ENCODE results near the gene PRUNE2.
"Not testable (repeated sequence)": the region's sequence is repeated elsewhere in the genome, so short reads cannot be mapped to it uniquely, and the experiment has no call there.

The PRUNE2 gene

DNA sequence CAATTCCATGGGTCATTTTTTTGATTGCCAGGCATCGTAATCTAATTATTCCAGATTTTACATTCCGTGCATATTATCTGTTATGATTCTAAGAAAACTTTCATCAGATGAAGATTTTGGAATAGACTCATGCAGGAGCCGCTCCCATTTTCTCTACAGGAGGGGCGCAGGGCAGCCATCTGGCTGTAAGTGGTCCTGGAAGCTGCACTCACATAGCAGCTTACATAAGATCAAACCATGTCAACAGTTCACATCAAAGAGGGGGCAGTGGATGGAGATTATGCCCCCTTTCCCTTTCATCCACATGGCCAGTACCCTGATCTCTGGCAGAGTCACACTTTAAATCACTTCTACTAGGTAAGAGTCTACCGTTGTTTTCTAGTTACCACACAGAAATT is 214.9 kb downstream of the PRUNE2 start:
- DNase-seq, result no peak

GRCh38 chr9:76690246-76690972 is 215.5 kb downstream of the PRUNE2 start:
- DNase-seq, result no peak

DNA sequence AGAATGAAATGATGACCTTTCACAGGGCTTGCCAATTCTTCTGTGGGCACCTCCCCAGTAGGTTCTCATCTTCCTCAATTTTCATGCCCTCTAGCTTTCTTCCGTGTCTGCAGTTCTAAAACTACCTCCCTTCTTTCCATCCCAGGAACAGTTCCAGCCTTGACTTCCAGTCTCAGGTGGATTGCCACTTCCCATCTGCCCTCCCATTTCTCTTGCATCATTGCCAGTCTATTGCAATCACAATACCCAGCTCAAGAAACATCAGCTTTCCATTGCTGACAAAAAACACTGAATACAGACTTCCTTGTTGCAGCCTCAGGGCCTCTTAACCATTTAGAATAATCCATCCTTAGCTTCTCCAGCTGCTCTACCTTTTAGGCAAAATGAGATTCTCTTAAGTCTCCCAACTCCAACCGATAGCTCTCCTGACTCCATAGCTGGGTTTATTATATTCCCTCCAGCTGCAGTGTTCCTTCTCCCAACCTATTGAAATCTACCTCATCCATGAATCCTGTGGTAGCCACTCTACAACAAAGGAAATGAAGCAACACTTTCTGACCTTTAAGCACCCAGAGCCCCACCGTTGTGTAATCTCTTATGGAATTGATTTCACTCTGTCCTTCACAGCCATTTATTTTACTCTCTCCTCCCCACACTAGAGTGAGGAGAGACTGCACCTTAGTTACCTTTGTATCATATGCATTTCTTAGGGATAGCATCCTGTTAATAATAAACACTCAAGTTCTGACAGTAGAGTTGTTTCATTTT is 217.3 kb downstream of the PRUNE2 start:
- DNase-seq, result no peak

DNA sequence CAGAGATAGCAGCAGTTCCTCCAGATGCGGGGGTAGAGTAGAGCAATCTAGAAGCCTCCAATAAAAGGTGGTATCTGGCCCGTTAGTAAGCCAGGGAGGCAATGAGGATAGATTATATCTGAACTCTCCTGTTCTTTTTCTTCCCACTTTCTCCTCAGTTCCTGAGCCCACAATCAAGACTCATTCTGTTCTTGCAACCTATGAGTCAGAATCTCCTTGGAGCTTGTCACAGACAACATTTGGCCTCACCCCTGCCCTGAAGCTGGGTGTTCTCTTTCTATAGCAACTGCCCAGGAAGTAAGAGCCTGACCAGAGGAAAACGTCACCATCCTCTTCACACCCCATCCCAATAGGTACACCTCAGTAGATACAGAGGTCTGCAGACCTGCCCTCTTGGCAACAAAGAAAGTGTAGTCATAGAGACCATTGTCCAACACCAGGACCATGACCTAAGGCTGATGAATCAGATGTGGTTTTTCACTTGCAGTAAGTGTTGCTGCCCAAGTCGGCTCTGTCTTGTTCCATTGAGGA is 218.0 kb downstream of the PRUNE2 start:
- DNase-seq, result no peak

DNA sequence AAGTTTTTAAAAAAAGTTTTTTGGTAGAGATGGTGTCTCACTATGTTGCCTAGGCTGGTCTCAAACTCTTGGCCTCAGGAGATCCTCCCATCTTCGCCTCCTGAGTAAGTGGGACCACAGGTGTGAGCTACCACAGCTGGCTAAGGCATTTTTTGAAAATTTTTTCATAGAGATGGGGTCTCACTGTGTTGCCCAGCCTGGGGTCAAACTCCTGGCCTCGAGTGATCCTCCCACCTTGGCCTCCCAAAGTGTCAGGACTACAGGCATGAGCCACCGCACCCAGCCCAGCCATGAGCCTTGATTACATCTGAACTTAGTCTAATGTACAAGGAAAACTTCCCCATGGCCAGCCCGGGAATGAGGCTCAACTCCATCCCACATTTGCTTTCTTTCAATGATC is 219.2 kb downstream of the PRUNE2 start:
- DNase-seq, result no peak

- DNase-seq, result no peak
These were observed 221.7 kb downstream of the PRUNE2 start for GRCh38 chr9:76684213-76684612.

- DNase-seq, result no peak
These were observed 224.4 kb downstream of the PRUNE2 start for GRCh38 chr9:76681556-76681955.

GRCh38 chr9:76680716-76681425 is 225.0 kb downstream of the PRUNE2 start:
- DNase-seq, result no peak

GRCh38 chr9:76677481-76678055 is 228.3 kb downstream of the PRUNE2 start:
- no peak for DNase-seq

GRCh38 chr9:76676857-76677256 is 229.1 kb downstream of the PRUNE2 start:
- no peak for DNase-seq

GRCh38 chr9:76667521-76667957 is 238.4 kb downstream of the PRUNE2 start:
- no peak for DNase-seq

DNA sequence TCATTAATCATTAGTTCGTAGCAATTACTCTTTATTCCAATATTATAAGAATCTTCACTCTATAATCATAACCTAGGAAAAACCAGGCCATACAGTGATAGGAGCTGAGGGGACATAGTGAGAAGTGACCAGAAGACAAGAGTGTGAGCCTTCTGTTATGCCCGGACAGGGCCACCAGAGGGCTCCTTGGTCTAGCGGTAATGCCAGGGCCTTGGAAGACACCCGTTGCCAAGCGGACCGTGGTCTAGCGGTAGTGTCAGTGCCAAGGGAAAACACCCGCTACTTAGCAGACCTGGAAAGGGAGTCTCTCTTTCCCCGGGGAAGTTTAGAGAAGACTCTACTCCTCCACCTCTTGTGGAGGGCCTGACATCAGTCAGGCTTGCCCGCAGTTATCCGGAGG is 239.9 kb downstream of the PRUNE2 start:
- DNase-seq, result not testable (repeated sequence)

- no peak for DNase-seq
These were observed 240.5 kb downstream of the PRUNE2 start for GRCh38 chr9:76665458-76665857.

DNA sequence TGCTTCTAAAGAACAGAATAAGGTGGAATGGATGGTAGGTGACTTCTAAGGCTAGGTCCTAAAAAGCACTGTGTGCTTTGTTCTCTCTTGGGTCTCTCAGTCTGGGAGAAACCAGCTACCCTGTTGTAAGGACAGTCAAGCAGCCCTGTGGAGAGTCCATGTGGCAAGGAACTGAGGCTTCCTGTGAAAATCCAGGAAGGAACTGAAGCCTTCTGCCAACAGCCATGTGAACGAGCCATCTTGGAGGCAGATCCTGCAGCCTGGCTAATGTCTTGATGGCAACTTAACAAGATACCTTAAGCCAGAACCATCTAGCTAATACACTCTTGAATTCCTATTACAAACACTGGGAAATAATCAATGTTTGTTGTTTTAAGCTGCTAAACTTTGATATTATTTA is 241.8 kb downstream of the PRUNE2 start:
- DNase-seq, result no peak

DNA sequence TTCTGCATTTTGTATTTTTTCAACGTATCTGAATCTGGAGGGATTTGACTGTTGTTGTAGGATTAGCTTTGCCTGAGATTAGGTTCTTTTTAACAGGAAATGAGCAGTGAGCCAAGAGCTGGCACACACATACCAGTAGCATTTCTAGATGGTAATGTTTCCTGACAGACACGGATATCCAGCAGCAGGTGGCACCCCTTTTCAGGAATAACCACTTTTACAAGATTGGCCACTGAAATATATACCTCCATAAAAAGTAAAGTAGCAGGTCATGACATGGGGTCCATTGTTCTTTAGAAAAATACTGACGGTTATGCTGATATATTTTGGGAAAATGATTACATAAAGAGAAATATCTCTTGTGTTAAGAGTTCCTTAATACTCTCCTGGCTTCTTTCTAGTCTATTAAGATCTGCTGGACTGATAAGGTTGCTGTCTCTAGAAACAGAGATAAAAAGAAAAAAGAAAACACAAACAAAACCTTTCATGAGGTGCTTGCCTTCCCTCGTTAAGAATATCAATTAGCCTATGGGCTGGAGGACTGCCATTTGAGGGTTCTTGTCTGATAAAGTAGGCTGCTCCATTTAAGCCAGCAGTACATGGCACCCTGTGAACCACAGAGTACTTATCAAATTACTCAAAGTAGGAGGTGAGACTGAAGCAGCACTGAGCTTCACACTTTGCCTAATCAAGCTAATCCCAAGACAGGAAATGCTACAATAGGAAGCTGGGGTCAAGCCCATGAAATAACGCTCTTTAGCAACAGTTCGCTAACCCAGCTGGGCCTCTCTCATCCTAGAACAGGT is 243.2 kb downstream of the PRUNE2 start:
- DNase-seq, result no peak

DNA sequence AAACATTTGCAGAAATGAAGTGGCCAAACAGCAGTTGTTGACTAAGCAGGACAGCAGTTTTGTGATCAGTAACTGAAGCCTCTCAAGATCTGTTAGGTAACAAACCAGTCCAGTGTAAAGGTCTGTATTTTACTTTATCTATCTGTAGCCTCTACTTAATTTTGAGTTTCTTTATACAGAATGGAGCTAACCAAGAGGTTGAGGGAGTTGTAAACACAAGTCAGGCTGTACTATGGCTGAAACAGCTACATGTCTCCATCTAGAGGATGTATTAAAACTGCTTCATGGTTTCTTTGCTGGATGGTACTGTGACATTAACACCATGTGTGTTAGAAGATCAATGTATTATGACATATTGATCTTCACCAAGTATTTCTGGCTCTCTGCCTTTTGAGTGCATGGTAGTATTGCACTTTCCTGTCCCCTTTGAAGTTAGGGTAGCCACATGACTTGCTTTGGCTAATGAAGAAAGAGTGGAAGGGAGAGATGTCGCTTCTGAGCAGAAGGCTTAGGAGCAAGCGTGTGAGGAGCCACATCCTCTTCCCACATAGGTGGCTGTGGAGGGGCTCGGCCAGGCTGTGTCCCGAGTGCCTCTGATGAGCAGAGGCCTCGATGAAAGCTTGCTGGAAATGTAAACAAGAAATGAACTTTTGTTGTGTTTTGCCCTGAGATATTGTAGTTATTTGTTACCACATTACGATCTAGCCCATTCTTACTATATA is 247.2 kb downstream of the PRUNE2 start:
- no peak for DNase-seq

GRCh38 chr9:76657265-76657664 is 248.6 kb downstream of the PRUNE2 start:
- DNase-seq, result no peak

DNA sequence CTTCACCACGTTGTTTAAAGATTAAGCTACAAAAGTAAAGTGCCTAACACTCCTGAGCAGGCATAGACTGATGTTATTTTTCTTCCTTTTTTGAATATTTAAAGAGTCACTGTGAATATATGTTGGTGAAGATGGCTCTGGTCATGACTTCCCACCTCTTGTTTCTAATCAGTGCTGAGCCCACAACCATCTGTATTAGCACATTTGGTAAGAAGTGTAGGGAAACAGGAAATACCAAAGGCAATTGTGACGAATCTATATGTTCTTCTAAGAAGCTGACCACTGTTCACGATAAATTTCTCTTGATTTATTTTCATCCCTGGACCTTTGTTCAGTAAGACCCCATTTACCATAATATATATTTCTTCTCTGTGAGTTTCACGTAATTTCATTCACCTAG is 249.9 kb downstream of the PRUNE2 start:
- DNase-seq, result no peak

- no peak for DNase-seq
These were observed 250.8 kb downstream of the PRUNE2 start for GRCh38 chr9:76655121-76655541.

DNA sequence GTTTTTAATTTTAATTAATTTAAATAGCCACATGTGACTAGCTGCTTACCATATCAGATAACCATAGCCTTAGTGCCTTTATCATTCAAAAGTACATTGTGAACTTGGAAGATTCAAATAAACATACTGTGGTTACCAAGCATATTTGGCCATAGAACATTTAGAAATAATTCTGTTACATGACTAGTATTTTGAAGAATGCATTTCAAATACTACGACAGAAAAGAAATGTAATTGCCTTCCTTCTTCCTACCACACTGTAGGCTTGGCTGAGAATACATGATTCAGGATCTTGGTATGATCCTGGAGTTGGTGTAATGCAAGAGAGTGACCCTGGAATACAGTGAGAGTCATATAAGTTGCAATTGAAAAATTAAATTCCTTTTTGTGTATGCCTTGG is 251.3 kb downstream of the PRUNE2 start:
- DNase-seq, result no peak

DNA sequence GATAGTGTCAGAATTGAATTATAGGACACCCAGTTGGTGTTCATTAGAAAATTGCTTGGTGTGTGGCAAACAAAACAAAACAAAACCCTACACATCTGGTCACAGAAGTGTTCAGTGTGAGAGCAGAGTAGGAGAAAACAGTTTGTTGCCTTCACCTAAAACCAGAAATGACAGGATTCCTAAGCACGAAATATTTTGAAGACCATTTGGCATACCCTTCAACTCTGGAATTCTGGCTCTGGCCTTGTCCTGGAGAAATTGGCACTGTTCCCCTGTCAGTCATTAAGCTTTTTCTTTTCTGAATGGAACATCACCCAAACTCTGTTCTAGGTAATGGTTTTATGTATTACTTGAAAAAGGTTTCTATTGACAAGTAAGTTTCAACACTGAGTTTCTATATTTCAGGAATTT is 251.9 kb downstream of the PRUNE2 start:
- DNase-seq, result no peak
